Measurements from ENCODE around the gene AFDN.
"Not testable (repeated sequence)": the region's sequence is repeated elsewhere in the genome, so short reads cannot be mapped to it uniquely, and the experiment has no call there.

The AFDN gene

DNA sequence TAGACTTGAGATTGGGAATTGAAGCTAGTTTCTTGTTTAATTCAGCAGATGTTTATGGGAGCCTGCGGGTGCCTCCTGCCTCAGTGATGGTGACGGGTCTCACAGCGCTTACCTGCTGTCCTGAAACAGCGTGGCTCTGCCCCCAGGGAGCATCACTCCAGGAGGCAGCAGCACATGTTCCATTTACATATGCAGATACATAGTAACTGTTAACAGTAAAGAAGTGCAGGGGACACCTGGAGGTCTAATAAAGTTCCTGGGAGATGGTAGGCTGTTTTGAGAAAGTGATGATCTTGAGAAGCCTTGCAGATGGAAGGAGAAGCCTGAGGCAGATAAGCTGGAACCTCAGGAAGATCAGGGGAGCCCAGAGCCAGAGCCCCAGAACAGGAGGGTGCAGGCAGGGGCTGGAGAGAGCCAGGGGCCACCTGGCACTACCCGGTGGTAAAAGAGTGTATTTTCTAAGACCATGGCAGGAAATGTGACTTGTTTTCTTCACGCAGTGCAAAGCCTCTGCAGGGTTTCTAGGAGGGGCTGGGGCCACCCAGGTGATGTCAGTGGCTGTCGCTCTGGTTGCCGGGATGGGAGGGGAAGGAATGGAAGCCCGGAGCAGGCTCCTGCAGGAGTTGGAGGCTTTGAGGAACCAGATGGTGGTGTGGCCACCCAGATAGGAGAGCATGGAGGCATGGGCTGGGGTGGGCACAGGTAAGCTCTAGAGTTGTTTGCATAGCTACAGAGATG, 146.6 kb downstream of the AFDN start:
- H3K9me2 ChIP-seq (replicated peaks; ENCODE audit: insufficient read depth, low read length) = no peaks in the 10 kb centered on the region
- H4K20me1 ChIP-seq (ENCODE audit: low read depth, low read length) = no peaks in the 10 kb centered on the region
- no peaks in the 10 kb centered on the region for H3K27me3 ChIP-seq (ENCODE audit: low read length)
- no peaks in the 10 kb centered on the region for H3K36me3 ChIP-seq (ENCODE audit: low read length)
- H3K79me2 ChIP-seq (ENCODE audit: insufficient read depth, low read length) = no peaks in the 10 kb centered on the region
- H3K9ac ChIP-seq (ENCODE audit: low read length) = no peak overlapping the region
- TF ChIP-seq CTCF (IDR thresholded peaks at IDR 0.05; ENCODE audit: insufficient read depth, low read length, poor library complexity, severe bottlenecking) = no peak
- TF ChIP-seq EZH2phosphoT487 (conservative IDR thresholded peaks at IDR 0.05; ENCODE audit: low read length) = no peak
- no peak overlapping the region for H2AFZ ChIP-seq (ENCODE audit: low read depth, low read length, severe bottlenecking)
- no peak overlapping the region for H3K27ac ChIP-seq (ENCODE audit: low read depth, low read length)
- no peaks in the 10 kb centered on the region for H3K9me3 ChIP-seq (ENCODE audit: insufficient read depth, low read length)
- H3K4me2 ChIP-seq (ENCODE audit: low read depth, low read length, poor library complexity, severe bottlenecking) = no peak overlapping the region
- H3F3A ChIP-seq (ENCODE audit: insufficient read depth) = no peaks in the 10 kb centered on the region
- H3K4me3 ChIP-seq (ENCODE audit: insufficient read depth, low read length, poor library complexity, severe bottlenecking) = no peak overlapping the region

- Histone ChIP-seq H3K4me3 (ENCODE audit: insufficient read depth, low read length, poor library complexity, severe bottlenecking) (no peak overlapping the region), H3K27me3 (ENCODE audit: low read length) (no peaks in the 10 kb centered on the region), H3K27ac (ENCODE audit: low read depth, low read length) (no peak overlapping the region), H3K9me2 (replicated peaks; ENCODE audit: insufficient read depth, low read length) (no peaks in the 10 kb centered on the region), H3F3A (ENCODE audit: insufficient read depth) (no peaks in the 10 kb centered on the region), H3K9ac (ENCODE audit: low read length) (no peak overlapping the region), H3K9me3 (ENCODE audit: insufficient read depth, low read length) (no peaks in the 10 kb centered on the region), H3K79me2 (ENCODE audit: insufficient read depth, low read length) (no peaks in the 10 kb centered on the region), H3K4me2 (ENCODE audit: low read depth, low read length, poor library complexity, severe bottlenecking) (no peak overlapping the region), H2AFZ (ENCODE audit: low read depth, low read length, severe bottlenecking) (no peak overlapping the region), H4K20me1 (ENCODE audit: low read depth, low read length) (no peaks in the 10 kb centered on the region), H3K36me3 (ENCODE audit: low read length) (no peaks in the 10 kb centered on the region)
- TF ChIP-seq CTCF (IDR thresholded peaks at IDR 0.05; ENCODE audit: insufficient read depth, low read length, poor library complexity, severe bottlenecking) (no peak), EZH2phosphoT487 (conservative IDR thresholded peaks at IDR 0.05; ENCODE audit: low read length) (no peak)
These were observed 148.1 kb downstream of the AFDN start for GRCh38 chr6:167974640-167975344.

GRCh38 chr6:167975458-167975857, 148.7 kb downstream of the AFDN start:
- H3K4me3 ChIP-seq (ENCODE audit: insufficient read depth, low read length, poor library complexity, severe bottlenecking) = no peak overlapping the region
- no peaks in the 10 kb centered on the region for H3K79me2 ChIP-seq (ENCODE audit: insufficient read depth, low read length)
- no peak overlapping the region for H3K27ac ChIP-seq (ENCODE audit: low read depth, low read length)
- H3F3A ChIP-seq (ENCODE audit: insufficient read depth) = no peaks in the 10 kb centered on the region
- H4K20me1 ChIP-seq (ENCODE audit: low read depth, low read length) = no peaks in the 10 kb centered on the region
- no peaks in the 10 kb centered on the region for H3K9me2 ChIP-seq (replicated peaks; ENCODE audit: insufficient read depth, low read length)
- no peak for TF ChIP-seq EZH2phosphoT487 (conservative IDR thresholded peaks at IDR 0.05; ENCODE audit: low read length)
- TF ChIP-seq CTCF (IDR thresholded peaks at IDR 0.05; ENCODE audit: insufficient read depth, low read length, poor library complexity, severe bottlenecking) = no peak
- no peak overlapping the region for H3K9ac ChIP-seq (ENCODE audit: low read length)
- H3K9me3 ChIP-seq (ENCODE audit: insufficient read depth, low read length) = no peaks in the 10 kb centered on the region
- no peak overlapping the region for H2AFZ ChIP-seq (ENCODE audit: low read depth, low read length, severe bottlenecking)
- H3K4me2 ChIP-seq (ENCODE audit: low read depth, low read length, poor library complexity, severe bottlenecking) = no peak overlapping the region
- no peaks in the 10 kb centered on the region for H3K36me3 ChIP-seq (ENCODE audit: low read length)
- no peaks in the 10 kb centered on the region for H3K27me3 ChIP-seq (ENCODE audit: low read length)

DNA sequence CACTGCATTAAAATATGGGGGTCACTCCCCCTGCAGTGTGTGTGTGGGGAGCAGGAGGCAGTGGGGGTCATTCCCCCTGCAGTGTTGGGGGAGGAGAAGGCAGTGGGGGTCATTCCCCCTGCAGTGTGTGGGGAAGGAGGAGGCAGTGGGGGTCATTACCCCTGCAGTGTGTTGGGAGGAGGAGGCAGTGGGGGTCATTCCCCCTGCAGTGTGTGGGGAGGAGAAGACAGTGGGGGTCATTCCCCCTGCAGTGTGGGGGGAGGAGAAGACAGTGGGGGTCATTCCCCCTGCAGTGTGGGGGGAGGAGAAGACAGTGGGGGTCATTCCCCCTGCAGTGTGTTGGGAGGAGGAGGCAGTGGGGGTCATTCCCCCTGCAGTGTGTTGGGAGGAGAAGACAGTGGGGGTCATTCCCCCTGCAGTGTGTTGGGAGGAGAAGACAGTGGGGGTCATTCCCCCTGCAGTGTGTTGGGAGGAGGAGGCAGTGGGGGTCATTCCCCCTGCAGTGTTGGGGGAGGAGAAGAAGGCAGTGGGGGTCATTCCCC, 149.5 kb downstream of the AFDN start:
- H3K9me2 ChIP-seq (replicated peaks; ENCODE audit: insufficient read depth, low read length); H3F3A ChIP-seq (ENCODE audit: insufficient read depth); H3K27me3 ChIP-seq (ENCODE audit: low read length); H3K9ac ChIP-seq (ENCODE audit: low read length); H3K27ac ChIP-seq (ENCODE audit: low read depth, low read length); H4K20me1 ChIP-seq (ENCODE audit: low read depth, low read length); H3K79me2 ChIP-seq (ENCODE audit: insufficient read depth, low read length); H3K9me3 ChIP-seq (ENCODE audit: insufficient read depth, low read length); H3K36me3 ChIP-seq (ENCODE audit: low read length); H3K4me2 ChIP-seq (ENCODE audit: low read depth, low read length, poor library complexity, severe bottlenecking); H2AFZ ChIP-seq (ENCODE audit: low read depth, low read length, severe bottlenecking); H3K4me3 ChIP-seq (ENCODE audit: insufficient read depth, low read length, poor library complexity, severe bottlenecking): not testable (repeated sequence)

Measured in SU-DHL-6 (cell line).